ENCODE data around the gene ST7. TPM values are rescaled to one million over a fixed set of nuclear protein-coding genes. Genes with fewer than 3 reads are reported as not detected.

The ST7 gene
- polyA plus RNA-seq, 4 donors = 24.0 to 27.5 (median 26.1) TPM

- DNase-seq (ENCODE audit: low read depth in 4 of 4, low spot score in 2 of 4) = no peak
These were observed 95.6 kb downstream of the ST7 start for GRCh38 chr7:117048882-117049281.

GRCh38 chr7:117051808-117052207 is 98.5 kb downstream of the ST7 start:
- DNase-seq (ENCODE audit: low read depth in 4 of 4, low spot score in 2 of 4) = no peak

- DNase-seq (ENCODE audit: low read depth in 4 of 4, low spot score in 2 of 4) = no peak
These were observed 100.1 kb downstream of the ST7 start for GRCh38 chr7:117053432-117053831.

GRCh38 chr7:117061751-117062150 is 108.5 kb downstream of the ST7 start:
- no peak for DNase-seq (ENCODE audit: low read depth in 4 of 4, low spot score in 2 of 4)

GRCh38 chr7:117062300-117062699 is 109.0 kb downstream of the ST7 start:
- DNase-seq (ENCODE audit: low read depth in 4 of 4, low spot score in 2 of 4) = no peak

GRCh38 chr7:117064688-117065087 is 111.4 kb downstream of the ST7 start:
- no peak for DNase-seq (ENCODE audit: low read depth in 4 of 4, low spot score in 2 of 4)

GRCh38 chr7:117065571-117066150 is 112.4 kb downstream of the ST7 start:
- DNase-seq (ENCODE audit: low read depth in 4 of 4, low spot score in 2 of 4) = no peak

- DNase-seq (ENCODE audit: low read depth in 4 of 4, low spot score in 2 of 4) = no peak
These were observed 113.4 kb downstream of the ST7 start for GRCh38 chr7:117066668-117067067.

GRCh38 chr7:117067340-117067739 is 114.0 kb downstream of the ST7 start:
- no peak for DNase-seq (ENCODE audit: low read depth in 4 of 4, low spot score in 2 of 4)

GRCh38 chr7:117068511-117069145 is 115.3 kb downstream of the ST7 start:
- peak in 1 of 4 donors; percentile 15 for DNase-seq (ENCODE audit: low read depth in 4 of 4, low spot score in 2 of 4)

GRCh38 chr7:117069379-117069778 is 116.1 kb downstream of the ST7 start:
- no peak for DNase-seq (ENCODE audit: low read depth in 4 of 4, low spot score in 2 of 4)

- no peak for DNase-seq (ENCODE audit: low read depth in 4 of 4, low spot score in 2 of 4)
These were observed 118.2 kb downstream of the ST7 start for GRCh38 chr7:117071551-117071950.

- no peak for DNase-seq (ENCODE audit: low read depth in 4 of 4, low spot score in 2 of 4)
These were observed 119.4 kb downstream of the ST7 start for GRCh38 chr7:117072620-117073118.

GRCh38 chr7:117074378-117074777 is 121.1 kb downstream of the ST7 start:
- no peak for DNase-seq (ENCODE audit: low read depth in 4 of 4, low spot score in 2 of 4)

- DNase-seq (ENCODE audit: low read depth in 4 of 4, low spot score in 2 of 4) = no peak
These were observed 122.6 kb downstream of the ST7 start for GRCh38 chr7:117075934-117076333.

GRCh38 chr7:117076426-117076943 is 123.2 kb downstream of the ST7 start:
- DNase-seq (ENCODE audit: low read depth in 4 of 4, low spot score in 2 of 4) = no peak

GRCh38 chr7:117077658-117078057 is 124.4 kb downstream of the ST7 start:
- DNase-seq (ENCODE audit: low read depth in 4 of 4, low spot score in 2 of 4) = no peak

GRCh38 chr7:117082647-117083046 is 129.3 kb downstream of the ST7 start:
- DNase-seq (ENCODE audit: low read depth in 4 of 4, low spot score in 2 of 4) = no peak

GRCh38 chr7:117083648-117084047 is 130.3 kb downstream of the ST7 start:
- DNase-seq (ENCODE audit: low read depth in 4 of 4, low spot score in 2 of 4) = no peak

GRCh38 chr7:117084286-117084685 is 131.0 kb downstream of the ST7 start:
- no peak for DNase-seq (ENCODE audit: low read depth in 4 of 4, low spot score in 2 of 4)

GRCh38 chr7:117085275-117085674 is 132.0 kb downstream of the ST7 start:
- no peak for DNase-seq (ENCODE audit: low read depth in 4 of 4, low spot score in 2 of 4)

- no peak for DNase-seq (ENCODE audit: low read depth in 4 of 4, low spot score in 2 of 4)
These were observed 132.6 kb downstream of the ST7 start for GRCh38 chr7:117085769-117086463.
